ENCODE measurements around the gene FOXP2. TPM values are rescaled to one million over a fixed set of nuclear protein-coding genes. Genes with fewer than 3 reads are reported as not detected.

FOXP2 gene
- total and polyA plus RNA-seq, 5 donors = 0.66 to 4.5 (median 2.1) TPM

- H3K4me3 ChIP-seq (ENCODE audit: low read length) = no peak overlapping the region
- intact Hi-C loops (cut with DNase I) = no loop called here
- ATAC-seq (no peak), DNase-seq (no peak)
- no peaks in the 10 kb centered on the region for H3K9me3 ChIP-seq (ENCODE audit: control insufficient read depth, low read length)
- 67% methylated on average over 1 of the region's 1 CpG for WGBS
- H3K27me3 ChIP-seq (ENCODE audit: control insufficient read depth, insufficient read depth) = no peaks in the 10 kb centered on the region
- H3K4me1 ChIP-seq (ENCODE audit: control insufficient read depth, insufficient read depth, low read length) = no peaks in the 10 kb centered on the region
- no peak overlapping the region for H3K27ac ChIP-seq (ENCODE audit: low read length)
Observed at GRCh38 chr7:114723308-114723707, 308.7 kb downstream of the FOXP2 start.

- Histone ChIP-seq H3K27me3 (ENCODE audit: control insufficient read depth, insufficient read depth) (no peaks in the 10 kb centered on the region), H3K4me1 (ENCODE audit: control insufficient read depth, insufficient read depth, low read length) (no peaks in the 10 kb centered on the region), H3K4me3 (ENCODE audit: low read length) (no peak overlapping the region), H3K9me3 (ENCODE audit: control insufficient read depth, low read length) (no peaks in the 10 kb centered on the region), H3K27ac (ENCODE audit: low read length) (no peak overlapping the region)
- ATAC-seq (no peak), DNase-seq (no peak)
- WGBS = 60% methylated on average over 2 of the region's 2 CpGs
- intact Hi-C loops (cut with DNase I) = no loop called here
Observed at GRCh38 chr7:114740095-114740494, 325.5 kb downstream of the FOXP2 start.

GRCh38 chr7:114740941-114741340, 326.3 kb downstream of the FOXP2 start:
- intact Hi-C loops (cut with DNase I) = no loop called here
- H3K4me1 ChIP-seq (ENCODE audit: control insufficient read depth, insufficient read depth, low read length) = no peaks in the 10 kb centered on the region
- DNase-seq (no peak), ATAC-seq (no peak)
- H3K27ac ChIP-seq (ENCODE audit: low read length) = no peak overlapping the region
- 87% methylated on average over 7 of the region's 7 CpGs for WGBS
- no peak overlapping the region for H3K4me3 ChIP-seq (ENCODE audit: low read length)
- no peaks in the 10 kb centered on the region for H3K9me3 ChIP-seq (ENCODE audit: control insufficient read depth, low read length)
- H3K27me3 ChIP-seq (ENCODE audit: control insufficient read depth, insufficient read depth) = no peaks in the 10 kb centered on the region

GRCh38 chr7:114741911-114742310, 327.3 kb downstream of the FOXP2 start:
- H3K4me1 ChIP-seq (ENCODE audit: control insufficient read depth, insufficient read depth, low read length) = no peaks in the 10 kb centered on the region
- no peaks in the 10 kb centered on the region for H3K27me3 ChIP-seq (ENCODE audit: control insufficient read depth, insufficient read depth)
- 89% methylated on average over 1 of the region's 1 CpG for WGBS
- DNase-seq = no peak
- H3K9me3 ChIP-seq (ENCODE audit: control insufficient read depth, low read length) = no peaks in the 10 kb centered on the region
- H3K27ac ChIP-seq (ENCODE audit: low read length) = no peak overlapping the region
- ATAC-seq = no peak
- intact Hi-C loops (cut with DNase I) = no loop called here
- no peak overlapping the region for H3K4me3 ChIP-seq (ENCODE audit: low read length)

Small RNAs within 50 kb of the gene (microRNA-seq; reads per million reads assigned to microRNA genes)
- 0 reads per million in 2 donors for gene MIR3666

Measured in right cardiac atrium (tissue), 5 donors.